ENCODE data around the gene NDRG3. TPM values are rescaled to one million over a fixed set of nuclear protein-coding genes. Genes with fewer than 3 reads are reported as not detected.
A peak's percentile ranks its signal among the peaks of the same experiment; 100 is the strongest.

Gene NDRG3
- total and polyA plus RNA-seq, 2 experiments from 2014 or later: 31.1 to 43.4 TPM

DNA sequence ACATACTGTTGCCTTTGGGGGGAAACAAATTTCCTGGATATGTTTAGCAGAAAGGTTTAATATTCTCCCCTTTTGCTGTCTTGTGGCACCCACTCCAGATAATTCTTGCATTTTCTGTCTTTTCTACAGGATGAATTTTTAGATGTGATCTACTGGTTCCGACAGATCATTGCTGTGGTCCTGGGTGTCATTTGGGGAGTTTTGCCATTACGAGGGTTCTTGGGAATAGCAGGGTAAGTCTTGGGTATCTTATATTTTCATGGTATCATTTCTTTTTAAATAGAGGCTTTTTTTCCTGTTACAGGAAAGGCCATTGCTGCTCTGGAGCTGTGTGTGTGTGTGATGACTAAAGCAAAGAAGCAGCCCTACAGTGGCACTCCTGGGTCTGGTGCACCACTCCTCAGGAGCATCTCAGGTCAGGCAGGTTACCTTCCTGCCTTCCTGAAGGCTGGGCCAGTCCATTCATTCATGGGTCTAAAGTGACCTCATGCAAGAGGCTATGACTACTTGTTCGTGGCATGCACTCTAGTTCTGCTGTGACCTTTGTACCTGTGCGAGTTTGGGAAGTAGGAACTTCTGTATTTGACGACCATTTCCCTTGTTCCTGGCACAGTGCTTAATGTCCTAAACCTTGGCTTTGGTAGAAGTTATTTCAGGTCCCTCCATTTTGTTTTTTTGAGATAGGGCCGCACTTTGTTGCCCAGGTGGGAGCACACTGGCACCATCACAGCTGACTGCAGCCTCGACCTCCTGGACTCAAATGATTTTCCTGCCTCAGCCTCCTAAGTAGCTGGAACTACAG, 138.1 kb downstream of the NDRG3 start:
- Histone ChIP-seq H3K27me3 (no peaks in the 10 kb centered on the region), H3K36me3 (peaks cover 30% of the 10 kb centered on the region), H3K27ac (no peak overlapping the region), H3K9me3 (ENCODE audit: low read depth) (no peaks in the 10 kb centered on the region), H3K4me3 (no peak overlapping the region), H3K4me1 (ENCODE audit: low read depth) (peaks cover 5% of the 10 kb centered on the region)
- TF ChIP-seq, protein P1, sequence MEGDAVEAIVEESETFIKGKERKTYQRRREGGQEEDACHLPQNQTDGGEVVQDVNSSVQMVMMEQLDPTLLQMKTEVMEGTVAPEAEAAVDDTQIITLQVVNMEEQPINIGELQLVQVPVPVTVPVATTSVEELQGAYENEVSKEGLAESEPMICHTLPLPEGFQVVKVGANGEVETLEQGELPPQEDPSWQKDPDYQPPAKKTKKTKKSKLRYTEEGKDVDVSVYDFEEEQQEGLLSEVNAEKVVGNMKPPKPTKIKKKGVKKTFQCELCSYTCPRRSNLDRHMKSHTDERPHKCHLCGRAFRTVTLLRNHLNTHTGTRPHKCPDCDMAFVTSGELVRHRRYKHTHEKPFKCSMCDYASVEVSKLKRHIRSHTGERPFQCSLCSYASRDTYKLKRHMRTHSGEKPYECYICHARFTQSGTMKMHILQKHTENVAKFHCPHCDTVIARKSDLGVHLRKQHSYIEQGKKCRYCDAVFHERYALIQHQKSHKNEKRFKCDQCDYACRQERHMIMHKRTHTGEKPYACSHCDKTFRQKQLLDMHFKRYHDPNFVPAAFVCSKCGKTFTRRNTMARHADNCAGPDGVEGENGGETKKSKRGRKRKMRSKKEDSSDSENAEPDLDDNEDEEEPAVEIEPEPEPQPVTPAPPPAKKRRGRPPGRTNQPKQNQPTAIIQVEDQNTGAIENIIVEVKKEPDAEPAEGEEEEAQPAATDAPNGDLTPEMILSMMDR (IDR thresholded peaks at IDR 0.05; ENCODE audit: low read depth, low read length): no peak
- DNase-seq (ENCODE audit: low read depth in 1 of 2, low spot score in 1 of 2): no peak

DNA sequence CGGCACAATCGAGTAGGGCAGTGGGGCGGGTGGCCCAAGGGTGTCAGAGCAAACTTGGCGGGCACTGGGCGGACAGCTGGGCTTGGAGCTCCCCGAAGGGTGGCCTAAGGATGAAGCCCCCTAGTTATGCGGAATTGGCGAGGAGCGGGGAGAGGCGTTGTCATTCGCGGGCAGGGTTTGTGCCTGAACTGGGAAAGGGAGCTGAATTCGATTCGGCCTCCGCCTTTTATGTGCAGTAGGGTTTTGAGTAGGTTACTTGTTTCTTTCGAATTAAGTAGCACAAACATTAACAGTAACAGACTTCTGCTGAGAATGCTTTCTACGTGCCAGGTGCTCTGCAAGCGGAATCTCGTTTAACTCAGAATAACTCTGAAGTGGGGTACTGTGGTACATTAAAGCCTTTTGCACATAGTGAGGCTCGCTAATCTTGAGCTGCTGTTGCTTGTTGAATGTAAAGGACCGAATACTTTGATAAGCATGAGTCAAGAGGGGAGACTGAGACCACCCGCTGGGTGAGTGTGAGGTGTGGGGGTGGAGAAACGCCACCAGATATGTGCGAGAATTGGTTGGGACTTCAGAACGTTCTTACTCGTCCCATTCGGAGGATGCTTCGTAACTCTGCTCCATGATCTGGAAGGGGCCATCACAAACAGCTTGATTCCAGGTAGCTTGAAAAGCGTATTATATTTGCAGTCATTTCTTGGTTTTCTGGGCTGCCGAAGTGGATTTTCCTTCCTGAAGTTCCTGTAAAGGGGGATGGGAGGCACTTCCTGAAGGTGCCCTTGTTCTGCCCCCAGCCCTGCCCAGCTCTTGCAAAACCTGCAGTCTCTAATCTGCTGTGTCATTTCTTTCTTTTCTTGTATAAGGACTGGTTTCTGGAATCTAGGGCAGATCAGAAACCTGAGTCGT, 139.5 kb downstream of the NDRG3 start:
- Histone ChIP-seq H3K4me3 (peak overlapping the region; percentile 86), H3K4me1 (ENCODE audit: low read depth) (peaks cover 5% of the 10 kb centered on the region), H3K27me3 (no peaks in the 10 kb centered on the region), H3K9me3 (ENCODE audit: low read depth) (no peaks in the 10 kb centered on the region), H3K27ac (peak overlapping the region; percentile 87), H3K36me3 (peaks cover 16% of the 10 kb centered on the region)
- peak in 1 of 2 donors; percentile 46 for DNase-seq (ENCODE audit: low read depth in 1 of 2, low spot score in 1 of 2)
- TF ChIP-seq, protein P1 (IDR thresholded peaks at IDR 0.05; ENCODE audit: low read depth, low read length): no peak

GRCh38 chr20:36605399-36606157, 140.3 kb downstream of the NDRG3 start, which contains the start of gene RAB5IF:
RAB5IF (plus strand) TSS chr20:36605779; CDS start chr20:36605952, 173 bp downstream.
- H3K27ac ChIP-seq: peak within 1 kb of the TSS; percentile 87
- no peaks in the 10 kb centered on the region for H3K9me3 ChIP-seq (ENCODE audit: low read depth)
- peak; percentile 99 for DNase-seq (ENCODE audit: low read depth in 1 of 2, low spot score in 1 of 2)
- H3K36me3 ChIP-seq: peaks cover 11% of the 10 kb centered on the region
- no peaks in the 10 kb centered on the region for H3K27me3 ChIP-seq
- peak within 1 kb of the TSS; percentile 86 for H3K4me3 ChIP-seq
- H3K4me1 ChIP-seq (ENCODE audit: low read depth): peaks cover 5% of the 10 kb centered on the region
- TF ChIP-seq, protein P1 (IDR thresholded peaks at IDR 0.05; ENCODE audit: low read depth, low read length): peak; percentile 89

DNA sequence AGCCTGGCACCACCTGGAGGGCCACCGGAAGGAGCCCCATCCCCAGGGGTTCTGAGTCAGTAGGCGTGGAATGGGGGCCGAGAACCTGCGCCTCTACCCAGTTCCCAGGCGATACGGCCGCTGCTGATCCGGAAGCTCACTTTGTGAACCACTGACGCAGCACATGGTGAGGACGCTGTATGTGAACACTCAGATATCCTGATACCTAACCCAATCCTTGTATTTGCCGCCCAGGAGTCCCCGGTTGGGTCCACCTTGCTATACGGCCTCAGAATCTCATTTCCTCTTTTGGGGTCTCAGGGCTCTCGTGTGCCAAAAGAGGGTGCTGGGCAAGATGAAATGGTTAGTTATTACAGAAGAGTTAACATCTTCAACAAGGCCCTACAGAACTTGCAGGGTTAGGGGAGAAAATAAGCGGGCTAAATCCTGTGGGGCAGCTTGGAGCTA, 140.9 kb downstream of the NDRG3 start:
- Histone ChIP-seq H3K4me1 (ENCODE audit: low read depth) (peaks cover 5% of the 10 kb centered on the region), H3K9me3 (ENCODE audit: low read depth) (no peaks in the 10 kb centered on the region), H3K27ac (peak overlapping the region; percentile 70), H3K36me3 (peaks cover 6% of the 10 kb centered on the region), H3K4me3 (no peak overlapping the region), H3K27me3 (no peaks in the 10 kb centered on the region)
- DNase-seq (ENCODE audit: low read depth in 1 of 2, low spot score in 1 of 2): peak in 1 of 2 donors; percentile 20
- TF ChIP-seq, protein P1 (IDR thresholded peaks at IDR 0.05; ENCODE audit: low read depth, low read length): no peak

Other genes with a start within 250 kb of the NDRG3 start
- 579 and 882 TPM in 2 replicates for gene MYL9, start 204.6 kb downstream of the NDRG3 start, total RNA-seq
- 1,085 and 1,624 TPM in 2 replicates for gene MYL9, start 204.6 kb downstream of the NDRG3 start, polyA plus RNA-seq
- 52.8 and 59.4 TPM in 2 replicates for gene TGIF2, start 172.5 kb downstream of the NDRG3 start, total RNA-seq
- gene TGIF2, start 172.5 kb downstream of the NDRG3 start, polyA plus RNA-seq: 69.5 and 90.6 TPM in 2 replicates
- gene RAB5IF, start 140.3 kb downstream of the NDRG3 start, total RNA-seq: 88.0 and 123 TPM in 2 replicates
- 114 and 162 TPM in 2 replicates for gene RAB5IF, start 140.3 kb downstream of the NDRG3 start, polyA plus RNA-seq
- 0.11 and 0.21 TPM in 2 replicates for gene SLA2, start 99.9 kb downstream of the NDRG3 start, total RNA-seq
- not detected in 2 replicates for gene SLA2, start 99.9 kb downstream of the NDRG3 start, polyA plus RNA-seq
- 10.2 and 13.7 TPM in 2 replicates for gene DSN1, start 27.7 kb upstream of the NDRG3 start, total RNA-seq
- gene DSN1, start 27.7 kb upstream of the NDRG3 start, polyA plus RNA-seq: 12.4 and 18.6 TPM in 2 replicates
- gene TLDC2, start 130.0 kb upstream of the NDRG3 start, total RNA-seq: 0.32 TPM in 1 of 2 replicates, not detected in the other
- gene TLDC2, start 130.0 kb upstream of the NDRG3 start, polyA plus RNA-seq: not detected in 2 replicates
- 7.3 and 11.2 TPM in 2 replicates for gene SAMHD1, start 205.6 kb upstream of the NDRG3 start, total RNA-seq
- gene SAMHD1, start 205.6 kb upstream of the NDRG3 start, polyA plus RNA-seq: 10.3 and 10.4 TPM in 2 replicates

Data from cardiac muscle cell (in vitro differentiated cells and primary cell).